HepG2 (cell line): ENCODE results near the gene GJA5. TPM values are rescaled to one million over a fixed set of nuclear protein-coding genes. Genes with fewer than 3 reads are reported as not detected.

Experiments used
- ATAC-seq: fragments of 200-7000 bp; cut with Tn5 transposase; 3 replicates; pipeline ENCODE4 v1.9.1; 2020; ENCODE audit warnings: mild to moderate bottlenecking, moderate library complexity
- BruUV-seq: library from RNA; stranded (reverse); fragments of 400-500 nt; replicated peaks from 2 replicates; lab custom pipeline; 2021; lab: Mats Ljungman, UMichigan
- CTCF ChIA-PET: fragments of 300-600 bp; formaldehyde crosslinking; extraction: SDS; loops from one replicate; lab custom pipeline; 2021; ENCODE audit warnings: low total read pairs, inconsistent platforms, low intra/inter-chr PET ratio; lab: Yijun Ruan, JAX
- POLR2A ChIA-PET: fragments of 350-600 bp; sonication (Branson Sonifier 250); formaldehyde crosslinking; loops from one replicate; lab custom pipeline; 2020; ENCODE audit warnings: antibody characterized with exemption, inconsistent platforms; lab: Yijun Ruan, JAX
- DNase-seq: peaks from one replicate; pipeline ENCODE4 v3.0.0-alpha.2; 2015; ENCODE audit warnings: low spot score
- FAIRE-seq: peaks from 3 replicates; lab custom pipeline; 2011; peaks lifted over from hg19 to GRCh38; lab: Jason Lieb, UNC
- H2AFZ ChIP-seq: one replicate; pipeline ENCODE4 v1.6.1; 2011; ENCODE audit warnings: low read length, inconsistent platforms
- H3K27ac ChIP-seq: fragments of 300-600 bp; 3 replicates; pipeline ENCODE4 v1.8.0; 2011; ENCODE audit warnings: mixed run types, mild to moderate bottlenecking, mixed read lengths, low read length, inconsistent platforms; ENCODE audit not compliant: insufficient read depth; ENCODE audit errors: extremely low read length
- H3K27me3 ChIP-seq, 2 experiments: fragments of 200-600 bp in 1 of 2; 2 replicates in 1 of 2; 3 replicates in 1 of 2; pipeline versions ENCODE4 v1.6.0 to v1.8.0; 2011; ENCODE audit warnings: low read length in 2 of 2, mild to moderate bottlenecking in 2 of 2, moderate library complexity in 2 of 2, inconsistent platforms in 1 of 2; ENCODE audit not compliant: insufficient read depth in 2 of 2, control insufficient read depth in 1 of 2
- H3K36me3 ChIP-seq, 2 experiments: fragments of 200-600 bp in 1 of 2; replicated peaks in 1 of 2; 2 replicates in 1 of 2; 3 replicates in 1 of 2; pipeline versions ENCODE4 v1.5.1 to v1.8.0; 2011; ENCODE audit warnings: low read length in 2 of 2, inconsistent platforms in 1 of 2; ENCODE audit not compliant: insufficient read depth in 2 of 2, control insufficient read depth in 1 of 2
- H3K4me1 ChIP-seq: 2 replicates; pipeline ENCODE4 v1.5.1; 2012; ENCODE audit warnings: low read length, inconsistent platforms; ENCODE audit not compliant: insufficient read depth
- H3K4me2 ChIP-seq: 2 replicates; pipeline ENCODE4 v1.6.0; 2011; ENCODE audit warnings: low read depth, low read length, inconsistent platforms
- H3K4me3 ChIP-seq, 3 experiments: fragments of 200-600 bp in 1 of 3; sonication (generic), shearing (Covaris generic) in 1 of 3; replicated peaks in 1 of 3; 2 replicates each; pipeline ENCODE4 v1.5.1; 2011 to 2016; ENCODE audit warnings: low read length in 3 of 3, inconsistent platforms in 2 of 3, low read depth in 2 of 3, mild to moderate bottlenecking in 2 of 3, control low read depth in 1 of 3, mixed read lengths in 1 of 3; ENCODE audit not compliant: insufficient read depth in 1 of 3
- H3K79me2 ChIP-seq: one replicate; pipeline ENCODE4 v1.6.1; 2011; ENCODE audit warnings: low read length, inconsistent platforms; ENCODE audit not compliant: insufficient read depth
- H3K9ac ChIP-seq: 2 replicates; pipeline ENCODE4 v1.6.0; 2011; ENCODE audit warnings: mild to moderate bottlenecking, low read depth, low read length, inconsistent platforms; ENCODE audit not compliant: insufficient read depth
- H3K9me3 ChIP-seq: 2 replicates; pipeline ENCODE4 v1.5.1; 2012; ENCODE audit warnings: mild to moderate bottlenecking, low read length
- H4K20me1 ChIP-seq: 2 replicates; pipeline ENCODE4 v1.6.0; 2011; ENCODE audit warnings: inconsistent platforms, mild to moderate bottlenecking, low read length, moderate library complexity; ENCODE audit not compliant: insufficient read depth
- ATF7 ChIP-seq, 2 experiments: fragments of 450-650 bp in 1 of 2; sonication (generic) in 1 of 2; formaldehyde crosslinking in 1 of 2; IDR thresholded peaks; 2 replicates each; pipeline versions ENCODE4 v1.4.0 to v1.6.1; 2016 to 2020; ENCODE audit warnings: antibody characterized with exemption in 1 of 2, mild to moderate bottlenecking in 1 of 2, missing genetic modification reagents in 1 of 2
- CBX2 ChIP-seq, 2 experiments: fragments of 200-600 bp in 1 of 2; sonication (generic); formaldehyde crosslinking in 1 of 2; IDR thresholded peaks; 2 replicates each; pipeline versions ENCODE4 v1.7.0 to v1.8.1; 2018 to 2022; ENCODE audit warnings: low read depth in 2 of 2, low read length in 1 of 2, mild to moderate bottlenecking in 1 of 2, missing genetic modification reagents in 1 of 2
- ELF3 ChIP-seq: IDR thresholded peaks from 2 replicates; pipeline ENCODE4 v1.6.1; 2016; ENCODE audit warnings: missing genetic modification reagents, missing compliant biosample characterization
- FIP1L1 ChIP-seq: fragments of 200-400 bp; formaldehyde crosslinking; IDR thresholded peaks from 2 replicates; pipeline ENCODE4 v1.6.1; 2018; ENCODE audit warnings: low read depth, mild to moderate bottlenecking, low read length, moderate library complexity, borderline replicate concordance; ENCODE audit not compliant: insufficient read depth
- GATAD1 ChIP-seq: IDR thresholded peaks from 2 replicates; pipeline ENCODE4 v1.6.1; 2016; ENCODE audit warnings: missing genetic modification reagents, missing compliant biosample characterization
- HNRNPK ChIP-seq: fragments of 200-400 bp; formaldehyde crosslinking; IDR thresholded peaks from 2 replicates; pipeline ENCODE4 v1.6.1; 2018; ENCODE audit warnings: low read length, low read depth, moderate library complexity, mild to moderate bottlenecking; ENCODE audit not compliant: poor library complexity, severe bottlenecking
- MED13 ChIP-seq: sonication (generic); formaldehyde crosslinking; IDR thresholded peaks from 2 replicates; pipeline ENCODE4 v1.5.0; 2020; ENCODE audit warnings: missing genetic modification reagents
- MIER3 ChIP-seq: IDR thresholded peaks from 2 replicates; pipeline ENCODE4 v1.6.1; 2016; ENCODE audit warnings: missing compliant biosample characterization, borderline replicate concordance
- ZBTB8A ChIP-seq: sonication (generic); formaldehyde crosslinking; IDR thresholded peaks from 2 replicates; pipeline ENCODE4 v1.4.0; 2020; ENCODE audit warnings: mild to moderate bottlenecking, low read depth, missing genetic modification reagents, borderline replicate concordance
- ZNF556 ChIP-seq: sonication (generic); formaldehyde crosslinking; IDR thresholded peaks from 2 replicates; pipeline ENCODE4 v1.4.0; 2020; ENCODE audit warnings: mild to moderate bottlenecking, missing genetic modification reagents, borderline replicate concordance
- ZNF883 ChIP-seq: sonication (generic); formaldehyde crosslinking; IDR thresholded peaks from 2 replicates; pipeline ENCODE4 v1.5.1; 2020; ENCODE audit warnings: mild to moderate bottlenecking, missing genetic modification reagents; ENCODE audit errors: not compliant biosample characterization
- ZSCAN25 ChIP-seq: sonication (generic); formaldehyde crosslinking; IDR thresholded peaks from 2 replicates; pipeline ENCODE4 v1.8.0; 2022; ENCODE audit warnings: mild to moderate bottlenecking, missing genetic modification reagents
- WGBS: methylation state at CpG from one replicate; pipeline ENCODE4 v1.1.6; 2017; ENCODE audit warnings: low lambda C conversion rate; 5-methylcytosine and 5-hydroxymethylcytosine counted together
- in situ Hi-C: cut with HindIII; loops from 2 replicates; pipeline ENCODE4 v1.10.0; 2017; ENCODE audit warnings: low pct_unique_long_range_greater_than_20kb; ENCODE audit not compliant: extremely low pct_ligation_motif_present
- intact Hi-C: fragments of 100-400 bp; cut with micrococcal nuclease; formaldehyde crosslinking; loops from one replicate; pipeline ENCODE4 v1.10.0; 2022; ENCODE audit not compliant: unreplicated experiment
- polyA plus RNA-seq, 8 experiments: library from polyadenylated mRNA; depleted of rRNA in 3 of 8; stranded (reverse) in 7 of 8; unstranded in 1 of 8; fragments of >200 nt; fragmentation: Illumina TruSeq in 4 of 8; extraction: Trizol in 4 of 8; gene quantifications; 2 replicates each; pipeline versions ENCODE4 v1.2.1 to v1.2.3, GENCODE V29; 2011 to 2016; ENCODE audit warnings: low read depth in 4 of 8, missing spikeins in 1 of 8, mixed read lengths in 1 of 8; ENCODE audit not compliant: insufficient read depth in 1 of 8
- total RNA-seq, 5 experiments: library from RNA; depleted of rRNA; stranded (reverse); fragments of >200 nt; fragmentation: Illumina TruSeq; extraction: Trizol; gene quantifications; 2 replicates each; pipeline ENCODE4 v1.2.3, GENCODE V29; 2016; ENCODE audit warnings: low read depth in 1 of 5
- TF ChIP-seq, protein P1 (sequence below): sonication (generic); formaldehyde crosslinking; IDR thresholded peaks from 2 replicates; pipeline ENCODE4 v1.5.1; 2020; ENCODE audit warnings: mild to moderate bottlenecking, missing genetic modification reagents, borderline replicate concordance

The GJA5 gene
- total and polyA plus RNA-seq, 2 of the 13 experiments (the other 11 are each of a cell fraction or from before 2014, with no cell fraction given) = not detected

DNA sequence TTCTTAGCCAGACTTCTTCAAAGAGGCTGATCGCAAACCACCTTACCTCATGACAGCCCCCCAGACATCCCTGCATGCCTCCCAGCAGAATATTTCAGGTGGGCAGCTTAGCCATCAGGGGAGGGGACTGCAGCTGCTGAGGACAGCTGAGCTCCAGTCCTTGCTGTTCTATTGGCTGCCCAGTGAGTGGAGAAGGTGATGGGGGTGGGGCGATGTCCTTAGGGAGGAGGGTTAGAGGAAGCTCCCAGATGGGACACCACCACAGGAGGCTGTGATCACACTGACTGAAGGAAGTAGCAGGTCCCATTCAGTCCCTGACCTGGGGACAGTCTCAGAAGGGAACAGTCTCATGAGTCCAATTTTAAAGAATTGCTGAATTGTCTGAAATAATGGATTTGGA lies 38.3 kb downstream of the GJA5 start:
- no peak overlapping the region for H3K27ac ChIP-seq

DNA sequence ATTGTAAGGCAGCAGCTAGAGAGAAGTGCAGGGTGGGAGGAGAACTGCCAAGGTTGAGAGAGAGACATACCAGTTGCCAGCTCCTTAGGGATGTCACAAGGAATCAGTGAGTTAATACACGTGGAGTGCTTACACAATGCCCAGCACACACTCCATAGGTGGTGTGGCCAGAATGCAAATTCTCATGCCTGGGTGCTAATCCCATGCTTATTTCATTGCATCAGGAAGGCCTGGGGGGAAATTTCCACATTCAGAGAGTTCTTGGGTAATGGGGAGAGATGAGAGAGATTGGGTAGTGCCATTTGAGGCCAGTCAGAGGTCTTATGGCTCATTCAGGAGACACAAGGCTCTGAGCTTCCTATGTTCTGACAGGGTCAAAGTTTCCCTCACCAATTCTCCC lies 38.7 kb downstream of the GJA5 start:
- Histone ChIP-seq H3K4me2 (no peak overlapping the region), H3K27me3 (0 out of 5 replicates have a peak, but pooled peaks cover 0 to 6% of the 10 kb centered on the region in 2 experiments), H3K36me3 (no peaks in the 10 kb centered on the region), H2AFZ (no peak overlapping the region), H3K9me3 (no peaks in the 10 kb centered on the region), H3K4me1 (peaks cover 31% of the 10 kb centered on the region), H3K9ac (no peak overlapping the region), H3K27ac (no peak overlapping the region), H3K79me2 (no peaks in the 10 kb centered on the region), H4K20me1 (no peaks in the 10 kb centered on the region), H3K4me3 (no peak overlapping the region)
- CTCF ChIA-PET = no interaction called here
- 11% methylated on average over 1 of the region's 1 CpG for WGBS
- ATAC-seq = no peak
- intact Hi-C loops (no loop called here), in situ Hi-C loops (loop anchor here (5.0 kb wide), 1 partner anchor 171 kb away; no protein-coding TSS in a partner anchor)
- POLR2A ChIA-PET = no interaction called here
- no peak for DNase-seq
- no peak for FAIRE-seq
- no TSS peak for BruUV-seq
- no peak for TF ChIP-seq HNRNPK
- no peak for TF ChIP-seq CBX2 (IDR thresholded peaks at IDR 0.05; ENCODE audit: low read depth, low read length)
- TF ChIP-seq CBX2 (CRISPR knock-in tag; IDR thresholded peaks at IDR 0.05; ENCODE audit: low read depth) = no peak
- no peak for TF ChIP-seq ZSCAN25 (CRISPR knock-in tag)
- TF ChIP-seq MIER3 (CRISPR knock-in tag) = no peak
- no peak for TF ChIP-seq ZNF883 (CRISPR knock-in tag)
- TF ChIP-seq, protein P1, sequence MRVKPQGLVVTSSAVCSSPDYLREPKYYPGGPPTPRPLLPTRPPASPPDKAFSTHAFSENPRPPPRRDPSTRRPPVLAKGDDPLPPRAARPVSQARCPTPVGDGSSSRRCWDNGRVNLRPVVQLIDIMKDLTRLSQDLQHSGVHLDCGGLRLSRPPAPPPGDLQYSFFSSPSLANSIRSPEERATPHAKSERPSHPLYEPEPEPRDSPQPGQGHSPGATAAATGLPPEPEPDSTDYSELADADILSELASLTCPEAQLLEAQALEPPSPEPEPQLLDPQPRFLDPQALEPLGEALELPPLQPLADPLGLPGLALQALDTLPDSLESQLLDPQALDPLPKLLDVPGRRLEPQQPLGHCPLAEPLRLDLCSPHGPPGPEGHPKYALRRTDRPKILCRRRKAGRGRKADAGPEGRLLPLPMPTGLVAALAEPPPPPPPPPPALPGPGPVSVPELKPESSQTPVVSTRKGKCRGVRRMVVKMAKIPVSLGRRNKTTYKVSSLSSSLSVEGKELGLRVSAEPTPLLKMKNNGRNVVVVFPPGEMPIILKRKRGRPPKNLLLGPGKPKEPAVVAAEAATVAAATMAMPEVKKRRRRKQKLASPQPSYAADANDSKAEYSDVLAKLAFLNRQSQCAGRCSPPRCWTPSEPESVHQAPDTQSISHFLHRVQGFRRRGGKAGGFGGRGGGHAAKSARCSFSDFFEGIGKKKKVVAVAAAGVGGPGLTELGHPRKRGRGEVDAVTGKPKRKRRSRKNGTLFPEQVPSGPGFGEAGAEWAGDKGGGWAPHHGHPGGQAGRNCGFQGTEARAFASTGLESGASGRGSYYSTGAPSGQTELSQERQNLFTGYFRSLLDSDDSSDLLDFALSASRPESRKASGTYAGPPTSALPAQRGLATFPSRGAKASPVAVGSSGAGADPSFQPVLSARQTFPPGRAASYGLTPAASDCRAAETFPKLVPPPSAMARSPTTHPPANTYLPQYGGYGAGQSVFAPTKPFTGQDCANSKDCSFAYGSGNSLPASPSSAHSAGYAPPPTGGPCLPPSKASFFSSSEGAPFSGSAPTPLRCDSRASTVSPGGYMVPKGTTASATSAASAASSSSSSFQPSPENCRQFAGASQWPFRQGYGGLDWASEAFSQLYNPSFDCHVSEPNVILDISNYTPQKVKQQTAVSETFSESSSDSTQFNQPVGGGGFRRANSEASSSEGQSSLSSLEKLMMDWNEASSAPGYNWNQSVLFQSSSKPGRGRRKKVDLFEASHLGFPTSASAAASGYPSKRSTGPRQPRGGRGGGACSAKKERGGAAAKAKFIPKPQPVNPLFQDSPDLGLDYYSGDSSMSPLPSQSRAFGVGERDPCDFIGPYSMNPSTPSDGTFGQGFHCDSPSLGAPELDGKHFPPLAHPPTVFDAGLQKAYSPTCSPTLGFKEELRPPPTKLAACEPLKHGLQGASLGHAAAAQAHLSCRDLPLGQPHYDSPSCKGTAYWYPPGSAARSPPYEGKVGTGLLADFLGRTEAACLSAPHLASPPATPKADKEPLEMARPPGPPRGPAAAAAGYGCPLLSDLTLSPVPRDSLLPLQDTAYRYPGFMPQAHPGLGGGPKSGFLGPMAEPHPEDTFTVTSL (CRISPR knock-in tag) = no peak
- no peak for TF ChIP-seq GATAD1 (CRISPR knock-in tag)
- TF ChIP-seq FIP1L1 = no peak
- TF ChIP-seq ATF7 (IDR thresholded peaks at IDR 0.05) = no peak
- TF ChIP-seq ATF7 (CRISPR knock-in tag; IDR thresholded peaks at IDR 0.05) = no peak
- TF ChIP-seq ZBTB8A (CRISPR knock-in tag) = no peak
- no peak for TF ChIP-seq MED13 (CRISPR knock-in tag)
- TF ChIP-seq ZNF556 (CRISPR knock-in tag) = no peak

More for the DNA sequence above, 38.3 kb downstream of the GJA5 start:
- no TSS peak for BruUV-seq
- no peak overlapping the region for H2AFZ ChIP-seq
- 0 out of 5 replicates have a peak, but pooled peaks cover 0 to 6% of the 10 kb centered on the region in 2 experiments for H3K27me3 ChIP-seq
- no peaks in the 10 kb centered on the region for H3K79me2 ChIP-seq
- TF ChIP-seq ELF3 = no peak
- TF ChIP-seq, all 625 proteins: peak for 0
- Histone ChIP-seq H3K4me2 (no peak overlapping the region), H3K36me3 (no peaks in the 10 kb centered on the region), H3K4me3 (no peak overlapping the region), H3K9me3 (no peaks in the 10 kb centered on the region), H3K4me1 (peaks cover 28% of the 10 kb centered on the region), H3K9ac (no peak overlapping the region), H4K20me1 (no peaks in the 10 kb centered on the region)
- 18% methylated on average over 1 of the region's 2 CpGs for WGBS
- POLR2A ChIA-PET = no interaction called here
- no peak for DNase-seq
- FAIRE-seq = no peak
- no peak for ATAC-seq
- intact Hi-C loops (no loop called here), in situ Hi-C loops (loop anchor here (5.0 kb wide), 1 partner anchor 170 kb away; no protein-coding TSS in a partner anchor)
- CTCF ChIA-PET = no interaction called here
